Epithelial cell of esophagus (primary cell): Measurements from ENCODE around the gene PRPH.
A peak's percentile ranks its signal among the peaks of the same experiment; 100 is the strongest.

Experiments
- DNase-seq: peaks from one replicate; pipeline ENCODE4 v3.0.0; 2010; ENCODE audit warnings: low read depth
- H3K4me3 ChIP-seq: 2 replicates; pipeline ENCODE4 v1.5.1; 2011; ENCODE audit warnings: mild to moderate bottlenecking, low read length, control low read depth
- CTCF ChIP-seq: IDR thresholded peaks from 2 replicates; pipeline ENCODE4 v1.5.1; 2011; ENCODE audit warnings: low read depth, mild to moderate bottlenecking, low read length, control low read depth, inconsistent platforms; ENCODE audit not compliant: insufficient read depth; ENCODE audit errors: missing control alignments

Gene PRPH

GRCh38 chr12:49342066-49342913, 47.3 kb downstream of the PRPH start:
- peak; percentile 72 for TF ChIP-seq CTCF
- peak; percentile 68 for DNase-seq
- H3K4me3 ChIP-seq = no peak overlapping the region

- H3K4me3 ChIP-seq = no peak overlapping the region
- no peak for TF ChIP-seq CTCF
- peak; percentile 52 for DNase-seq
Measured at GRCh38 chr12:49342914-49343731, 48.2 kb downstream of the PRPH start.

GRCh38 chr12:49344486-49345050, 49.6 kb downstream of the PRPH start:
- no peak for DNase-seq
- no peak overlapping the region for H3K4me3 ChIP-seq
- TF ChIP-seq CTCF = no peak

- DNase-seq = no peak
- peak overlapping the region; percentile 29 for H3K4me3 ChIP-seq
- TF ChIP-seq CTCF = no peak
Measured at GRCh38 chr12:49345051-49345824, 50.3 kb downstream of the PRPH start.

GRCh38 chr12:49345825-49346658, 51.1 kb downstream of the PRPH start:
- peak overlapping the region; percentile 29 for H3K4me3 ChIP-seq
- TF ChIP-seq CTCF = no peak
- DNase-seq = no peak

GRCh38 chr12:49346659-49347310, 51.8 kb downstream of the PRPH start, which contains the start of gene DNAJC22:
TSS of gene DNAJC22 (plus strand) at chr12:49346888. CDS start at chr12:49348873, 1,985 bp downstream.
- DNase-seq = no peak
- no peak for TF ChIP-seq CTCF
- peak within 1 kb of the TSS; percentile 32 for H3K4me3 ChIP-seq
